HG02798 (cell line): Measurements from ENCODE around the gene FAM24A.
A peak's percentile ranks its signal among the peaks of the same experiment; 100 is the strongest.

Experiments
- ATAC-seq: cut with Tn5 transposase; IDR thresholded peaks from one replicate; pipeline ENCODE4 v1.9.1; 2021; ENCODE audit warnings: mild to moderate bottlenecking; ENCODE audit not compliant: unreplicated experiment, poor library complexity

FAM24A gene

DNA sequence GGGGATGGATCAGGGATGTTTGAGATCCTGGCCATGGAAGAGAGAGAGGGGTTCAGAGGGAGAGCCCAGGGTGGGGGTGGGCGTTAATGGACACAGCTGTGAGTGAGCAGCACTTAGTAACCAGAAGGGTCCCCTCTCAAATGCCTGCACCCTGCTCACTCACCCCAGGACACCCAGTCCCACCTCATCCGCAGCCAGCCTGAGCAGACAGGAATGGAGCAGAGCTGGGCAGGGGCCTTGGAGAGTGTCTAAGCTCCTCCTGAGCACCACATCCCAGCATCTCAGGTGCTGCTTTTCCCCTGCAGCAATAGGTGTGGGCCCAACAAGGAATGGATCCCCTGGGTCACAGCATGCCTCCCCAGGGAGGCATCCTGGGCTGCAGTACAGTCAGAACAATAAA lies 5.3 kb downstream of the FAM24A start:
- no peak for ATAC-seq

DNA sequence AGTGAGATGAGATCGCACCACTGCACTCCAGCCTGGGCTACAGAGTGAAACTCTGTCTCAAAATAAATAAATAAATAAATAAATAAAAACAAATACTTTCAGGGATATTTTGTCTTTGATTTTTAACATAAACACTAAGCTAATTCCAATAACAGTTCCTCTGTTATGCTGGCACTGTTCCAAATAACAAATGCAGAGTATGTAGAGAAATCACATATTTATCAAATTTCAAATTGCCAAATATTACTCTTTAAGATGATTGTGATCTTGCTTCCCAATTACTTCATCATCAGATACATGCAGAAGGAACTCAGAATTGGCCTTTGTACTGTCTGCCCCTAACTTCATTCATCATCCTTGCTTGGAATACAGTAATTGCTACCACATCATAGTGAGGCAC lies 19.7 kb downstream of the FAM24A start:
- ATAC-seq, result no peak

DNA sequence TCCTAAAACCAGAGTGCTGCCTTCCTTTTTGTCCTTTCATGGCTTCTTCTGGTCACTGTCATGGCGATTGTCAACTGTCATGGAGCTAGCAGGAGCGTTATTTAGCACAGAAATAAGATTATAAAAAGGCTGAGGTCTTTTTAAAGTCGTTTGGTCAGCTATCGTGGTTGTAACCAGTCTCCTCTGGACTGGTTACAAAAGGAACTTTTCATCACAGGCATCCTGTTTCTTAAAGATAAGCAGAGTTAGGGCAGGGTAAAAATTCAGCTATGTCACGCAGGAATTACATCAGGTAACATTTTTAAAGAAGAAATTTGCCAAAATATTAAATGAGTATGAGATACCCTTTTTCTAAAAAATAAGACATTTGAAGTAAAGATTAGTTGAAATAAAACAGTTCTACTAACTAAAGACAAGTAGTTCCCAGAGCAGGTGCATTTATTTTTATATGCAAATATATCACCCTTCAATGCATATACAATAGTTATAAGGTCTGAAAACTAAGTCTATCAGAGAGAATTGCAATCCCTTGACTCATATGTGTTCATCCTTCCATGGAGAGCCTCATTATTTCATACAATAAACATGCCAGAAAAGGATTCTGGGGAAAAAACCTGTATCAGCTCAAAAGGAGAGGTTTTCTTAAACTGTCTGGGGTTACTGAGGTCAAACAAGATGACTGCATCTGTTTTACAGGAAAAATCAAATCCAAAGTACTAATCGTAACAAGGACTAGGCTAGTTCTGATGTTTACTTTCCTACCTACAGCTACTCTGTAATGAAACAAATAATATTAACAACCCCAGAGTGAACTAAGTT lies 20.9 kb downstream of the FAM24A start:
- ATAC-seq, result no peak

DNA sequence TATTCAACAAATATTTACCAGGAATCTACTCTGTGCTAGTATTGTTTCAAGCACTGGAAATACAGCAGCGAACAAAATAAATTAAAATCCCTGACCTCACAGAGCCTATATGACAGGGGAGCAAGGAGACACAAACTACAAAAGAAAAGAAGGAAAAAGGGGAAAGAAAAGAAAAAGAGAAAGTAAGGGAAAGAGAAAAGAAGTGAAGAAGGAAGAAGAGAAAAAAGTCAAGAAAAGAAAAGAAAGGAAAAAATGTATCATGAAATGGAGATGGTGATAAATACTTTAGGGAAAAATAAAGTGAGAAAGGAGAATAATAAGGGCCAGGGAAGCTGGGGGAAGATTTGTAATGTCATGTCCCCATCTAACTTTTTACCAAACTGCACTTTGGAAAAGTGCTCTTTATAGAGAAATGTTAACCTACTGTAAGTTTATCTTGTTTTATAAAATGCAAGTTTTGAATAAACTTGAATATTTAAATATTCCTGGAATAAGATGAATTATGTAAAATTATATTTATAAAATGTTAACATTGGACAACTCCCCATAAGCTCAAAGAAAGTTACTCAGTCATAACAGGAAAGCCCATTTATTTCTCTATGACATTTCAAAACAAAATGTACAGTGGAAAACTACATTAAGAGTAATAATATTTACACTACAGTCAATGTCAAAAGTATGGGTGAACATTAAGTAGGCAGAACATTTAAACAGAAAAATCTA lies 28.9 kb downstream of the FAM24A start:
- ATAC-seq, result no peak

DNA sequence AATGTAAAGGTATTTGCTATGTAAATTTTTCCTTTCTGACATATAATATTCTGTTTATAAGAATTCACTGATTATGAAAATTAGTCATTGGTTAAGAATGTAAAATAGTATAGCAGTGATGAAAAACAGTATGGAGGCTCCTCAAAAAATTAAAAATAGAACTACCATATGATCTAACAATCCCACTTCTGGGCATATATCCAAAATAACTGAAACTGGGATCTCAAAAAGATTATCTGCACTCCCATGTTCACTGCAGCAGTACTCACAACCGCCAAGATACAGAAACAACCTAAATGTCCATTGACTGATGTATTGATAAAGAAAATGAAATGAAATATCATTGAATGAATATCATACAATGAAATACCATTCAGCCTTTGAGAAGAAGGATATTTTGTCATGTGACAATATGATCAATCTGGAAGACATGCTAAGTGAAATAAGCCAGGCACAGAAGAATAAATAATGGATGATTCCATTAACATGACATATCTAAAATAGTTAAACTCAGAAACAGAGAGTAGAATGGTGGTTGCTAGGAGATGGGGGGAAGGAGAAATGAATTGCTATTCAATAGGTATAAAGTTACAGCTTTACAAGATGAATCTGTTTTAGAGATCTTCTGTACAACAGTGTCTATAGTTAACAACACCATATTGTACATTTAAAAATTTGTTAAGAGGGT lies 29.6 kb downstream of the FAM24A start:
- ATAC-seq, result no peak

DNA sequence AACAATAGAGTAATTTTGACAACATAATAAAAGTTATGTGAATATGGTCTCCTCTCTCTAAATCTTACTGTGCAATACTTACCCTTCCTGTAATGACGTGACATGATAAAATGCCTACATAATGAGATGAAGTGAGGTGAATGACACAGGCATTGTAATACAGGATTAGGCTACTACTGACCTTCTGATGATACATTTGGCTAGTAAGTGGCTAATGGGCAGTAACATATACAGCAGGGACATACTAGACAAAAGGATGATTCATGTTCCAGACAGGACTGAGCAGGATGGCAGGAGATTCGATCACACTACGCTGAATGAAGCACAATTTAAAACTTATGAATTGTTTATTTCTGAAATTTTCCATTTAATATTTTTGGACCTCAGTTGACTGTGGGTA lies 38.9 kb downstream of the FAM24A start:
- ATAC-seq, result no peak

DNA sequence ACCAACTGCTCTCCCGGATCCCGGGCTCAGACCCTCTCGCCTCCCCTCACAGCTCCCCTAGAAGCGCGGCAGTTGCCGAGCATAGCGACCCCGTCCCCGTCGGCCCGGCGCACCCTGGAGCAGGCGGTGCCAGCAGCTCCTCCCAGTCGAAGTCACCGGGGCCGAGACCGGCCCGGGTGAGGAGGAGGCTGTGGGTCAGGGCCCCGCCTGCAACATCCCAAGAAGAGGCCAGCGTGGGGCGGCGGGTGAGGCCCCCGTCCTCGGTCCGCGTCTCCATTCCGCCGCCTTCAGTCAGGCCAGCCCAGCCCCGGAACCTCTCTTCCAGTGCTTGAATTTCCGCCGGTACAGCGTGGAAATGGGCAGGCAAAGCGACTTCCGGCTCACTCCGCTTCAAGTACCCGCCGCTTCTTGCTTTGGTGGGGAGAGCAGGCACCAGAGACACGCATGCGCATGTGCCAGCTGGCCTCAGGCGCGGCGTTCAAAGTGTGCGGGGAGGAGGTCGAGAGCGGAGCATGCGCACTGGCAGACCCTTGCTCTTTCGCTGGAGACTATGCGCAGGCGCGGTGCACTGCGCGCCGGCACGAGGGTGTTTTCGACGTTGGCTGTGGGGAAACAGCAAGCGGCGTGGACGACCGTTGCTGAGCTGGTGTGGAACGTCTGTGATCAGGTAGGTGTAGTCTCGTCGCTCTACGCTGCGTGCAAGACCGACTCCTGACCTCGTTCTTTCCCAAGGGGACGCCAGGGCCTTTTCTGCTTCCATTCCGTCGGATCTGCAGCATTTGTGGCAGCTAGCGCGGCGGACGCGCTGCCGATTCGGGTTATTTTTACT lies 43.7 kb downstream of the FAM24A start, which contains the start of gene C10orf88:
Gene C10orf88, minus strand, starts transcription at position 326 of the 829 bp plus-strand sequence. Its CDS starts 49 bp downstream, at position 277.
- ATAC-seq, result peak; percentile 99

DNA sequence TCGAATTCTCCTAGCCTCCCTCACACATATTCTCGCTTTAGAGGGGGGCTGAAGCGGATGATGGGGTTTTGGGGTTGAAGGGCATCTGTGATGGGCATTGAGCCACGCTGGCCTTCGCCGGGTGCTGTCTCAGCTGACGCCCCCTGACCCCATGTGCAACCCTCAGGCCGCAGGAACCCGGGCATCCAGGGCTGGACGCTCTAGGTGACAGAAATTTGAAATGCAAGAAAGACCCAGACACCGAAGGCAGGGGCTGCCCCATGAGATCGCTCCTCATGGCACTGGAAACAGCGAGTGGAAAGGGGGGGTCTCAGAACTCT lies 44.3 kb downstream of the FAM24A start:
- ATAC-seq, result no peak

DNA sequence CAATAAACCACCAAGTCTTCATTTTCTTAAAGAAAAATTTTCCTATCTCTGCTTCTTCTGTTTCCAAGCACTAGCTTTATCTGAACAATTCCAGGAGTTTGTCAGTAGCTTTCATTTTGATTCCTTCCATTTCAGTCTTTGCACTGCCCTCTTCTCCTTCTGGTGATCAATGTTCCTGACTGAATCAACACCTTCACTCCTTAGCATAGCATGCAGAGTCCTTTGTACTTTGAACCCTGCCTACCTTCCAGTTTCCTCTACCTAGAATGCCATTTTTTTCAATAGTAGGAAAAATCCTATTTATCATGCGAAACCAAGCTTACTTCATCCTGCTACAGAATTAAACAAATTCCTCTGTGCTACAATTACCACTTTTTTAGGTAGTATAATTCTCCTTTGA lies 45.5 kb downstream of the FAM24A start:
- no peak for ATAC-seq

DNA sequence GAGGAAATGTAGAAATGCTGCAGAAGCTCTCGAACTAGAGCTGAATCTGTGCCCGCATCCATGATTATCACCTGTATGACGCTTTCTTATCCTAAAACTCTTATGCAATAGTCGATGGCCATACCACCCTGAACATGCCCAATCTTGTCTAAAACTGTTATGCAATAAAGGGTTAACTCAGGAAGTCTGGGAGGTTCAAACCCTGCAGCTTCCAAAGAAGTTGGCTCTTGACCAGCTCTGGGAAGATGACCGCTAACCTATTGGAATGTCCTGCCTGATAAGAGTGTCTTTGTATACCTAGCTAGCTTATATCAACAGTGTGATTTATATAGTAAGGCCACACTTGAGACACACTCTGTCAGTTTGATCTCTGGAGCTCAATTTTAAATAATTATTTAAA lies 47.1 kb downstream of the FAM24A start:
- no peak for ATAC-seq

DNA sequence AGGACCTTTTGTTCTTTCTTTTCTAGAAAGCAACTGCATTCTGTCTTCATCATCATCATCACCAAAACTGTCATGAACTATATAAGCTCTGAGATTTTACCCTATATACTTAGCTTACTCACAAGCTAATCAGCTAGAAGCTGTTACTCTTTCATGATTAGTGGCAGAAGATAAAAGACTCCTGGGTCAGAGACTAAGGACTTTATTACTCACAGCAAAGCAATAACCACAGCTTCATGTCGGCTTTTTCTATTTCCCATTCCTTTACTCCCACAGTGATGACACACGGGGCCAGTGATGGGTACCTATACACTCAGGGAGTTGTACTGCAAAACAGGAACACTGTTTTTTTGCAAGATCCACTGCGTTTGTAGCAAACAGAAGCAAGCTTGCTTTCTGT lies 52.0 kb downstream of the FAM24A start:
- ATAC-seq, result no peak
